Fibroblast of skin of left biceps (primary cell): Measurements from ENCODE around the gene LRRC25.

Source experiments
- DNase-seq, 2 experiments: peaks; one replicate each; pipeline ENCODE4 v3.0.0-alpha.2; 2013; ENCODE audit warnings: low read depth in 2 of 2

Gene LRRC25

DNA sequence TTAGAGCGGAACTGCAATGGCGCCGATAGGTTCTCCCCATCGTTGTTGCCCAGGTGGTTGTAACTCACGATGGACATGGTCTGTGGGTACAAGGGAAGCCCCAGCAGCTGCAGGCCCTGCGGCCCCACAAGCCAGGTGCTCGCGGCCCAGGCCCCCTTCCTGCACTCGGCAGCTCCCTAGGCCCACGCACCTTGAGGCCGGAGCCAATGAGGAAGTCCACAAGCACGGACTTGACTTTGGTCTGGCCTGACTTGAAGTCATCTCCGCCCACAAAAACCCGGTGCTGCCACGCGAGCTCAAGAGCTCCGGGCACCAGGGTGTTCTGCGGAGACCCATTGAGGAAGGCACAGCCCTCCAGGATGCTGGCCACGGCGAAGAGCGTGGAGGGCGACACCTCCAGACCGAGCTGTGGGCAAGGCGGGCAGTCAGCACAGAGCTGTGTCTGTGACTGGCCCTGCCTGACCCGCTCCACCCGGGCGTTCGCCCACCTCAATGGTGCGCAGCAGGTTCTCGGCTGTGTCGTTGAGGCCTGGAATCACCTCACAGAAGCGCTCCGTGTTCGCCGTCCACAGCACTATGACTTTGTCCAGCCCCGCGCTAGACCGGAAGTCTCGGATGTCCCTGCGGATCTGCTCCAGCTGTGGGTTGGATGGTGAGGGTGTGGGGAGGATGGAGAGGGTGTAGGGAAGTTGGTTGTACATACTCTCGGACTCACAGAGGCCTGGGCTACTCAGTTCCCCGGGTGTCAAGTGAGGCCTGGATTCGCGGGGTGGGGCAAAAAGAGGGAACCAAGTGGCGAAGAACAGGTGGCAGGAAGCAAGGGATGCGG lies 38.6 kb upstream of the LRRC25 start:
- DNase-seq: no peak

GRCh38 chr19:18435178-18435841 lies 37.9 kb upstream of the LRRC25 start:
- no peak for DNase-seq

- DNase-seq: no peak
Observed at GRCh38 chr19:18434411-18435175, 37.2 kb upstream of the LRRC25 start.

- no peak for DNase-seq
Observed at GRCh38 chr19:18433735-18434398, 36.4 kb upstream of the LRRC25 start.

GRCh38 chr19:18433015-18433691 lies 35.7 kb upstream of the LRRC25 start:
- no peak for DNase-seq

- DNase-seq: no peak
Observed at GRCh38 chr19:18432275-18433014, 35.0 kb upstream of the LRRC25 start.

DNA sequence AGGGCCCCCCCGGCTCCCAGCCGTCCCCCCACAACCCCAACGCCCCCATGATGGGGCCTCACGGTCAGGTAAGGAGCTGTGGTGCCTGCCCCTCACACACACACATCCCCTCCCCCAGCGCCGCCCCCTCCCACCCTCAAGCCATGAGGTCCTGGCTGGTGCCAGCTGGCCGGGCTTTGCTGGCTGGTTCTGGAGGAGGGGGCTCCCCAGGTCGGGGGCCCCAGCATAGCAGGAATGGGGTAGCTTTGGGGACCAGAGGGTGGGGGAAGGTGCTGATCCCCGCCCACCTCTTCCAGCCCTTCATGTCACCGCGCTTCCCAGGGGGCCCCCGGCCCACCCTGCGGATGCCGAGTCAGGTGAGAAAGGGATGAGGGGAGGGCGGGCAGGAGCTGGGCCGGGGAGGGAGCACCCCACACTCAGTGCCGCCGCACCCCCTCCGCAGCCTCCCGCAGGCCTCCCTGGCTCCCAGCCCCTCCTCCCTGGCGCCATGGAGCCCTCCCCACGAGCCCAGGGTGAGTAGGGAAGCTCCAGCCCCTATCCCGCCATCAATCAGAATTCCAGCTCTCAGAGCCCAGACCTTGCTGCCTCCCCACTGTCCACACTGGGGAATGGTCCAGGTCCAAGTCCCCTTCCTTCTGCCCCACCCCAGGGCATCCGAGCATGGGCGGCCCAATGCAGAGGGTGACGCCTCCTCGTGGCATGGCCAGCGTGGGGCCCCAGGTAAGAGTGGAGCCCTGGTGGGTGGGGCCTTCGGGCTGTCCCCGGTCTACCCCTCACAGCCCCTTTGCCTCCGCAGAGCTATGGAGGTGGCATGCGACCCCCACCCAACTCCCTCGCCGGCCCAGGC lies 34.2 kb upstream of the LRRC25 start:
- DNase-seq: no peak

DNA sequence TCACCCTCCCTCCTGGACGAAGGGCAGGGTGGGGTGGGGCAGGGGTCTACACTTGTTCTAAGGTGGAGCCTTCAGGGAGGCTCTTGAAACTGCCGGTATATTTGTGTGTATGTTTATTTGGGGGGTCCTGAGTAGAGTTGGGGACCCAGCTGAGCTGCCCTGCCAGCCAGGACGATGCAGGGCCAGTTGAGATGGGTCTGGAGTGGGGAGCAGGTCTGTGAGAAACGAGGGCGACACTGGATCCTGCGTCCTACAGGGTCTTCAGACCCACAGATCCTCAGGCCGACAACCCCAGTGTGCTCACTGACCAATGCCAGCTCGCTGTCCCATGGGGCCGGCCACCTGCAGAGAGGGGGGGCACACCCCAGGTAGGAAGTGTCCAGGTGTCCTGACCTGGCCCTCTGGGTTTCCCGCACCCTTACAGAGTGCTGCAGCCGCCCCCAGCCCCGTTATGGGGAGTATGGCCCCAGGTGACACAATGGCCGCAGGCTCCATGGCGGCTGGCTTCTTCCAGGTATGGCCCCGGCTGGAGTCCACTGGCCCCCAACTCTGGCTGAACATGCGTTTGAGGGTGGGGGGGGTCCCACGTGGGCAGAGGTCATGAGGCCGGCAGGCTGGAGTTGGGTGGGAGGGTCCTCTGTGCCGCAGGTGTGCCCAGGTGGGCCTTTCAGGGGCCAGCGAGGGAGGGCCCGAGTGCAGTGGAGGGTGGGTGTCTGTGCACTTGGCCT lies 33.2 kb upstream of the LRRC25 start:
- DNase-seq: no peak

- no peak for DNase-seq
Observed at GRCh38 chr19:18429717-18430416, 32.4 kb upstream of the LRRC25 start.

- peak in 1 of 2 experiments; percentile 57 for DNase-seq
Observed at GRCh38 chr19:18428787-18429674, 31.6 kb upstream of the LRRC25 start.

GRCh38 chr19:18428173-18428786 lies 30.9 kb upstream of the LRRC25 start:
- no peak for DNase-seq

DNA sequence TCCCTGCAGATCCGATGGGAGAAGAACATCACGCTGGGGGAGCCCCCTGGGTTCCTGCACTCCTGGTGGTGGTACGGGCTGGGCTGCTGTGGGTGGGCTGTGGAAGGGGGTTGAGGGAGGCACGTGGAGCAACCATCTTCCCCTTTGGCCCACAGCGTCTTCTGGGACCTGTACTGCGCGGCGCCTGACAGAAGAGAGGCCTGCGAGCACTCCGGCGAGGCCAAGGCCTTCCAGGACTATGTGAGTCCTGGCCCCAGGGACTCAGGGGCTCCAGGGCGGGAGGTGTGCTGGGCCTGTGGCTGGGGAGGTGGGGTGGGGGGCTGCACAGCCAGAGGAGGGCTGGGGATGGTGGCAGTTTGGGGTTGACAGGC lies 30.3 kb upstream of the LRRC25 start:
- DNase-seq: no peak

DNA sequence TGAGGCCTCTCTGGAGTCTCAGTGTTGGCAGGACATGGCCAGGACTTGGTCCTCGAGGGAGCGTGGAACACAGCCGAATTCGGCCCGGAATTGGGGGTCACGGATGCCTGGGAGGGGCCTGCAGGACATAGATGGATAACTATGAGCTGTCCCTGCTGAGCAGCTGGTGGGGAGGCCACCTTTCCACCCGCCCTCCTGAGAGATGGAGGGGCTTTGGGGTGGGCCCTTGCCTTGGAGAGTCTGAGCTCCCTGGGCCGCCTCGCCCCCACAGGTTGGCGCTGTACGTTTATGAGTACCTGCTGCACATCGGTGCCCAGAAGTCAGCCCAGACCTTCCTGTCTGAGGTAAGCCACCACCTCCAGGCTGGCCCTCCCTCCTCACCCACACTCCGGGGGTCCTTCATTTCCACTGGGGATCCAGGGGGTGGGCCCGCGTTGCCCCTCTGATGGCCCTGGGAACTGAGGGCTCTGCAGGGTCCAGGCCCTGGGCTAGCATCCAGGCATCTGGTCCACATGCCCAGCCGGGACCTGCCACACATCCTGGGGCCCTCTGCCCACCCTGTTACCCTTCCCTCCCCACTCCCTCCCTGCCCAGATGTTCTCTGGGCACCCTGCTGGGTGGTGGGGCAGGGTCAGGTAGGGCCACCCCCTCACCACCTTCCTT lies 29.8 kb upstream of the LRRC25 start:
- DNase-seq: no peak

- DNase-seq: no peak
Observed at GRCh38 chr19:18426416-18426767, 29.0 kb upstream of the LRRC25 start.

- DNase-seq: no peak
Observed at GRCh38 chr19:18425515-18426415, 28.3 kb upstream of the LRRC25 start.
